ENCODE results near the gene TXNDC11.

The TXNDC11 gene

GRCh38 chr16:11755022-11755760 is 12.5 kb upstream of the TXNDC11 start:
- no peak for DNase-seq (ENCODE audit: low read depth in 2 of 2)

- DNase-seq (ENCODE audit: low read depth in 2 of 2): no peak
Observed at GRCh38 chr16:11752856-11753255, 10.2 kb upstream of the TXNDC11 start.

GRCh38 chr16:11750056-11750455 is 7.4 kb upstream of the TXNDC11 start:
- DNase-seq (ENCODE audit: low read depth in 2 of 2): no peak

DNA sequence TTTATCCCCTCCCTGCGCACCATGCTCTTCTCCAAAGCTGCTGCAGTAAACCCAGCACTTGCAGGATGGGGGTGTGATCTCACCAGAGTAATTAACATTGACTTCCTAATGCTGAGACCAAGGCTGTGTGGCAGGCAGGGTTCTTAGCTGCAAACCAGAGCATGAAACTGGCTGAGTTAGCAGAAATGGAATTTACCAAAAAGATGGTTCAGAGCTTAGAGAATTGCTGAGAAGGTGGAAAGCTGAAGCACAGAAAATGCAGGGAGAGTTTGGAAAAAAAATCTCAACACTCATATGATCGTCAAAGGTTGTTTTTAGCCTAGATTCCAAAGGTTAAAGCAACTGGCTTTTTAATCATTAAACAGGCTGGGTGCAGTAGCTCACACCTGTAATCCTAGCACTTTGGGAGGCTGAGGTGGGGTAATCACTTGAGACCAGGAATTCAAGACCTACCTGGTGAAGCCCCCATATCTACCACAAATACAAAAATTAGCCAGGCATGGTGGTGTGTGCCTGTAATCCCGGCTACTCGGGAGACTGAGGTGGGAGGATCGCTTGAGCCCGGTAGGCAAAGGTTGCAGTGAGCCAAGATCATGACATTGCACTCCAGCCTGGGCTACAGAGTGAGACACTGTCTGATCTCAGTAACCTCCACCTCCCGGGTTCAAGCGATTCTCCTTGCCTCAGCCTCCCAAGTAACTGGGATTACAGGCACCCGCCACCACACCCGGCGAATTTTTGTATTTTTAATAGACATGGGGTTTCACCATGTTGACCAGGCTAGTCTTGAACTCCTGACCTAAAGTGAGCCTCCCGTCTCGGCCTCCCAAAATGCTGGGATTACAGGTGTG is 6.0 kb upstream of the TXNDC11 start:
- DNase-seq (ENCODE audit: low read depth in 2 of 2): no peak

DNA sequence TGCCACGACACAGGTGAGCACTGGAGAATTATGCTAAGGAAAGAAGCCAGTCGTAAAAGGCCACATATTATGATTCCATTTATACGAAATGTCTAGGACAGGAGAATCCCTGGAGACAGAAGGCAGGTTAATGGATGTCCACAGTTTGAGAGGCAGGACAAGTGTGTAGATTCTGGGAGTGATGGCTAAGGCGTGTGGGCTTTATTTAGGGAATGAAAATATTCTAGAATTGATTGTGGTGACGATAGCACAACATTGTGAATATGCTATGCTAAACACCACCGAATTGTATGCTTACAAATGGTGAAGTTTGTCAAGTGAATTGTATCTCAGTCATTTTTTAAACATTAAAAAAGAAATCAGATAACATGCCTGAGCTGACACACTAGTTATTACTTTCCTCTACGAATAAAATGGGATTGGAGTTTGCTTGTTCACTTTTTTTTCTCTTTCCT is 5.3 kb upstream of the TXNDC11 start:
- no peak for DNase-seq (ENCODE audit: low read depth in 2 of 2)

- DNase-seq (ENCODE audit: low read depth in 2 of 2): no peak
Observed at GRCh38 chr16:11744075-11744470, 1.4 kb upstream of the TXNDC11 start.

- DNase-seq (ENCODE audit: low read depth in 2 of 2): no peak
Observed at GRCh38 chr16:11743308-11744074, 834 bp upstream of the TXNDC11 start.

DNA sequence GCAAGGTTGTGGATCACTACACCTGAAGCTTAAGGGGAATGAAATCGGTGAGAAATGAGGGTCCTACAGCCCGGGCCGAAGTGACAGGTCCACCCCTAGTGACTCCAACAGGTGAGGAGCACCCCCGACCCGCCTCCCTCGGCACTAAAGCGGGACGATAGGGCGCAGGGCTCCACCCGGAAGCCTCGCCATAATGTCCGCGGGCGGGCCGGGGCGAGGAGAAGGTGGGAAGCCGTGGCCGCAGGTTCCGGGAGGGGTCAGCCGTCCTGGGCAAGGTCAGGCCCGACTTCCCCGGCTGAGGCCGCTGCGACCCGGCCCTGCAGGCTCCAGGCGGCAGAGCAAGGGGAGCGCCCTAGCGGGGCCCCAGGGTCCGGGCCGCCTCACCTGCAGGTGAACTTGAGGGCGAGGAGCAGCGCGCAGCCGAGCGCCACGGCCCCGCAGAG is 543 bp downstream of the TXNDC11 start:
- DNase-seq (ENCODE audit: low read depth in 2 of 2): peak in 1 of 2 donors; percentile 10

DNA sequence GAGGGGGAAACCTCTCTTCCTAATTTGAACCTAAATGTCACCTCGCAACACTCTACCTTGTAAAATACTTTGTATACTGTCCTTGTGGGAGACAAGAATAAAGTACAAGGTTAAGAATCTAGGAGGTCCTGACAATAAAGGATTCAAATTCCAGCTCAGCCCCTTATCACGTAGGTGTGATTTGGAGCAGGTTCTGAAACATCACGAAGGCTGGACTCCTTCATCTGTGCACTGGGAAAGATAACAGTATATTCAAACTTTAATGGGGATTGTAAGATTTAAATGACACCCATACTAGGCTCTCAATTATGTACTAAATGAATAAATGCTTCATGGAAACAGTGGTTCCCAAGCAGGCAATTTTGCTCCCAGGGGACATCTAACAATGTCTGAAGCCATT is 2.1 kb downstream of the TXNDC11 start:
- DNase-seq (ENCODE audit: low read depth in 2 of 2): no peak

- no peak for DNase-seq (ENCODE audit: low read depth in 2 of 2)
Observed at GRCh38 chr16:11738742-11739544, 3.7 kb downstream of the TXNDC11 start.

GRCh38 chr16:11737713-11738112 is 4.9 kb downstream of the TXNDC11 start:
- no peak for DNase-seq (ENCODE audit: low read depth in 2 of 2)

GRCh38 chr16:11736903-11737302 is 5.8 kb downstream of the TXNDC11 start:
- DNase-seq (ENCODE audit: low read depth in 2 of 2): no peak

- no peak for DNase-seq (ENCODE audit: low read depth in 2 of 2)
Observed at GRCh38 chr16:11735787-11736186, 6.9 kb downstream of the TXNDC11 start.

DNA sequence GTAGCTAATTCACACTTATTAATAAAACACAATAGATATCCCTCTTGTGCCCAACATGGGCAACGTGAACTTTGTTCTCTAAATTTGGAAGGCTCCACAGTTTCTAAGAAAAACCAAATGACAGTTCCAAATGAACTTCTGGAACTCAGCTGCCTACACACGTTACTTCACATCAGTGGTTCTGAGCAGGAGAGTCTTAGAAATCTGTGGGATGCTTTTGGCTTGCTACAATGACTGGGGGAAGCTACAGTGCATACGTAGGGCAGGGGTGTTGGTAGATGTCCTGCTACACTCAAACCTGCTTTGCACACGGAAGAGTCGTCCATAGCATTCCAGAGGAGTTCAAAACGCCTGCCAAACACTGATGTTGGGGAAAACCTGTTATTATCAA is 8.0 kb downstream of the TXNDC11 start:
- DNase-seq (ENCODE audit: low read depth in 2 of 2): no peak

GRCh38 chr16:11734025-11734652 is 8.5 kb downstream of the TXNDC11 start:
- no peak for DNase-seq (ENCODE audit: low read depth in 2 of 2)

DNA sequence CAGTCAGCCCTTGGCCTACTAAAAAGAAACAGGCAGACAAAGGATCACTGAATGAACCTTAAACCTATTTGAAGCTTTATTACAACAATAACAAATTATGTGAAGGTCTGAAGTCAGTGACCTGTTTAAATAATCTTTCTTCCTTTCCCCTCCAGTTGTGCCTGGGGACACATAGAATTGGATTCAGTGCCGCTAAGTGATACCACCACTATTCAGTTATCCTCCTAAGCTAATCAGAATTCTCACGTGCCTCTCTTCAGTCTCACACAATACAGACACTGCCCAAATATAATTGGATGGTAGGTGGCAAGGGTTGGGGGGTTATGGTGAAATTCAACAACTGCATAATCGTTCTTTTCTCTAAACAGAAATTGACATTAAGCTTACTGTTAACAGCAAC is 11.4 kb downstream of the TXNDC11 start:
- no peak for DNase-seq (ENCODE audit: low read depth in 2 of 2)

GRCh38 chr16:11729787-11730186 is 12.9 kb downstream of the TXNDC11 start:
- no peak for DNase-seq (ENCODE audit: low read depth in 2 of 2)

DNA sequence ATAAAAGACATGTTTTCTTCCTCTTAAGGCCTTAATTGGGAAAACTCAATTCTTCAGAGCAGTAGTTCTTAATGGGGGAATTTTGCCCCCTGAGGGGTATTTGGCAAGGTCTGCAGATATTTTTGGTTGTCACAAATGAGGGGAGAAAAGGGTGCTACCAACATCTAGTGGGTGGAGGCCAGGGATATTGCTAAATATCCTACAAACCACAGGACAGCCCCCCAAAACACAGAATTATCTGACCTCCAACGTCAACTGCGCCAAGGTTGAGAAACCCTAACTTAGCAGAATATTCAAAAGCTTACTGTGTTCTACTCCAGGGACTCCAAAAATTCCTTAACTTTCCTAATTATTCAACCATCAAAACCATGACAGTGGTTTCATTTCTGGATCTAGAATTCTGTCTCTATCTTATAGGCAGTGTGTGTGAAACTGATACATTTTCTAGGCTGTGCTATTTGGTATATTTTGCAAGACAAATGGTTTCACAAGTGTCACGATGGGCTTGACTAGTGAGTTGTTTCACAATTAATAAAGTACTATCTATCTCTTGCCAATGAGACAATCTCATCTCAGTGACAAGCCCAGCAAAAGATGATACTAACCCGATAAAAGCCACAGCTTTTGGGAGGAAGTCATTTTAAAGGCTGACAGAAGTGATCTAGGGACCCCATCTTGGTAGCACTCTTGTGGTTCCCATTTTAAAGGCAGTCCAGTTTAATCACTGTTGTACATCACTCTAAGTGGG is 14.7 kb downstream of the TXNDC11 start:
- DNase-seq (ENCODE audit: low read depth in 2 of 2): no peak

DNA sequence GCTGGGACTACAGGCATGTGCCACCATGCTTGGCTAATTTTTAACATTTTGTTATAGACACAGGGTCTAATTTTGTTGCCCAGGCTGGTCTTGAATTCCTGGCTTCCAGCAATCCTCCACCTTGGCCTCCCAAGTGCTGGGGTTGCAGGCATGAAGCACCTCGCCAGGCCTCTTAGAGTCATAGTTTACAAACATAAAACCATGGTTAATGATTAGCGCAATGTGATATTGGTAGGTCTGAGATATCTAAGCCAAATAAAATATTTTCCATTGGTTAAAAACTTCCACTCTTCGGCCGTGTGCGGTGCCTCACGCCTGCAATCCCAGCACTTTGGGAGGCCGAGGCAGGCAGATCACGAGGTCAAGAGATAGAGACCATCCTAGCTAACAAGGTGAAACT is 16.6 kb downstream of the TXNDC11 start:
- DNase-seq (ENCODE audit: low read depth in 2 of 2): no peak

GRCh38 chr16:11725457-11725856 is 17.2 kb downstream of the TXNDC11 start:
- DNase-seq (ENCODE audit: low read depth in 2 of 2): no peak

Data from stimulated activated CD4-positive, alpha-beta T cell treated with anti-CD3 and anti-CD28 coated beads, Interleukin-1b, Interleukin-23, amount 100 ng/mL, for 4 hours (primary cell).